Measurements from ENCODE around the gene AVPR2. TPM values are rescaled to one million over a fixed set of nuclear protein-coding genes. Genes with fewer than 3 reads are reported as not detected.

The AVPR2 gene
- total RNA-seq, 6 experiments from 2014 or later = not detected

DNA sequence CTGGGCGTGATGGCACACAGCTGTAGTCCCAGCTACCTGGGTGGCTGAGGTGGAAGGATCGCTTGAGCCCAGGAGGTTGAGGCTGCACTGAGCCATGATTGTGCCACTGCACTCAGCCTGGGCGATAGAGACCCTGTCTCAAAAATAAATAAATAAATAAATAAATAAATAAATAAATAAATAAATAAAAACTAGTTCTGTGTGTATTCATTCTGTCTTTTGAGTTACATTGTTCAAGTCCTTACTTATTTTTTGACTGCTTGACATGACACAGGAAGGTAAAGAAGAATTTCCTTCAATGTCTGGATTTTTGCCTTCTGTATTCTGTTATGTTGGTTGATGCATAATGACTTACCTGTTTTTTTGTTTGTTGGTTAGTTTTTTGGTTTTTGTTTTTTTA is 32.6 kb downstream of the AVPR2 start:
- no peak for DNase-seq
- Mint-ChIP-seq H3K9me3 (no peaks in the 10 kb centered on the region), H3K27me3 (ENCODE audit: insufficient read depth) (peaks cover 2% of the 10 kb centered on the region), H3K4me3 (no peak overlapping the region), H3K36me3 (ENCODE audit: low read depth) (no peaks in the 10 kb centered on the region), H3K27ac (no peak overlapping the region), H3K4me1 (ENCODE audit: low read depth) (no peaks in the 10 kb centered on the region)
- no peak for TF ChIP-seq CTCF (IDR thresholded peaks at IDR 0.05)

DNA sequence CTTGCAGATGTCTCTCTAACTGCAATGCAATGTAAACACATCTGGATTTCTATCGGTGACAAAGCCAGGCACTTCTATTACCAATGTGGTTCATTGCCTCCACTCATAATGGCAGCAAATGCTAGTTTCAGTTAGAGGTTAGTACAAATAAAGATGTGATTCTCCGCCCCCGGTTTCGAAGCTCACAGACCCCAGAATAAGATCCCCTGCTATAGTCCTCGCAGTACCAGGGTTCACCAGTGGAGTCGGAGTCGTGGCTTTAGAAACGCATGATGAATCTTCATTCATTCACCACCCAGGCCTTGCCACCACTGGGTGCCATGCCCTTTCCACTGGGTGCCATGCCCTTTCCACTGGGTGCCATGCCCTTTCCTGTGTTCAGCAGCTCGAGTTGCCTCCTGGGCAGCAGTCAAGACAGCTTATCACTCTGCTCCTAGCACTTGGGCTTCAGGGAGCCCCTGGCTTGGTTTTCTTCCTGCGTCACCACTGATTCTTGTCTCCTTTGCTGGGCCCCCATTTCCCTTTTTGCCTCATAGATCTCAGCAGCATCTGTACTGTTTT is 33.8 kb downstream of the AVPR2 start:
- no peaks in the 10 kb centered on the region for H3K4me1 Mint-ChIP-seq (ENCODE audit: low read depth)
- no peaks in the 10 kb centered on the region for H3K36me3 Mint-ChIP-seq (ENCODE audit: low read depth)
- no peak for DNase-seq
- H3K4me3 Mint-ChIP-seq = no peak overlapping the region
- no peaks in the 10 kb centered on the region for H3K9me3 Mint-ChIP-seq
- H3K27me3 Mint-ChIP-seq (ENCODE audit: insufficient read depth) = peaks cover 2% of the 10 kb centered on the region
- TF ChIP-seq CTCF (IDR thresholded peaks at IDR 0.05) = no peak; the same call in 1 of the 2 replicates
- no peak overlapping the region for H3K27ac Mint-ChIP-seq

- Mint-ChIP-seq H3K4me3 (no peak overlapping the region), H3K9me3 (no peaks in the 10 kb centered on the region), H3K27ac (no peak overlapping the region), H3K4me1 (ENCODE audit: low read depth) (no peaks in the 10 kb centered on the region), H3K36me3 (ENCODE audit: low read depth) (no peaks in the 10 kb centered on the region), H3K27me3 (ENCODE audit: insufficient read depth) (no peaks in the 10 kb centered on the region; the same call in none of the 2 replicates)
- DNase-seq = no peak
- no peak for TF ChIP-seq CTCF (IDR thresholded peaks at IDR 0.05)
Measured at GRCh38 chrX:153939573-153939972, 35.1 kb downstream of the AVPR2 start.

- H3K27ac Mint-ChIP-seq = no peak overlapping the region
Measured at GRCh38 chrX:153941336-153942252, 37.1 kb downstream of the AVPR2 start.

More at GRCh38 chrX:153941336-153942252, 37.1 kb downstream of the AVPR2 start:
- TF ChIP-seq CTCF (IDR thresholded peaks at IDR 0.05) = no peak
- H3K27me3 Mint-ChIP-seq (ENCODE audit: insufficient read depth) = no peaks in the 10 kb centered on the region; the same call in none of the 2 replicates
- no peaks in the 10 kb centered on the region for H3K9me3 Mint-ChIP-seq
- no peaks in the 10 kb centered on the region for H3K4me1 Mint-ChIP-seq (ENCODE audit: low read depth)
- no peak overlapping the region for H3K4me3 Mint-ChIP-seq
- no peak for DNase-seq
- H3K36me3 Mint-ChIP-seq (ENCODE audit: low read depth) = no peaks in the 10 kb centered on the region

All from HFFc6 (cell line).